Neural progenitor cell (in vitro differentiated cells): ENCODE data around the gene PCDH17. TPM values are rescaled to one million over a fixed set of nuclear protein-coding genes. Genes with fewer than 3 reads are reported as not detected.

Source experiments
- DNase-seq: peaks from one replicate; pipeline ENCODE4 v3.0.0-alpha.2; 2016; ENCODE audit warnings: low spot score
- H2AFZ ChIP-seq: fragments of 200-600 bp; sonication (generic); replicated peaks from 2 replicates; pipeline ENCODE4 v1.6.1; 2016; ENCODE audit warnings: antibody characterized with exemption
- H3F3A ChIP-seq: fragments of 200-600 bp; sonication (generic); 2 replicates; pipeline ENCODE4 v1.6.1; 2016; ENCODE audit warnings: antibody characterized with exemption, low read depth
- H3K27ac ChIP-seq: fragments of 200-600 bp; sonication (generic); 2 replicates; pipeline ENCODE4 v1.5.1; 2016; ENCODE audit warnings: mild to moderate bottlenecking
- H3K27me3 ChIP-seq: fragments of 200-600 bp; sonication (generic); 2 replicates; pipeline ENCODE4 v1.6.1; 2016; ENCODE audit warnings: mild to moderate bottlenecking, moderate library complexity
- H3K36me3 ChIP-seq: fragments of 200-600 bp; sonication (generic); 2 replicates; pipeline ENCODE4 v1.5.1; 2016
- H3K4me1 ChIP-seq: fragments of 200-600 bp; sonication (generic); 2 replicates; pipeline ENCODE4 v1.6.1; 2016; ENCODE audit warnings: mixed run types
- H3K4me2 ChIP-seq: fragments of 200-600 bp; sonication (generic); 2 replicates; pipeline ENCODE4 v1.6.1; 2016
- H3K4me3 ChIP-seq: fragments of 200-600 bp; sonication (generic); 2 replicates; pipeline ENCODE4 v1.5.1; 2016
- H3K79me2 ChIP-seq: fragments of 200-600 bp; sonication (generic); 2 replicates; pipeline ENCODE4 v1.6.1; 2016; ENCODE audit warnings: low read depth
- H3K9ac ChIP-seq: fragments of 200-600 bp; sonication (generic); 2 replicates; pipeline ENCODE4 v1.6.1; 2016
- H3K9me3 ChIP-seq: fragments of 200-600 bp; sonication (generic); 2 replicates; pipeline ENCODE4 v1.5.1; 2016; ENCODE audit warnings: low read depth
- H4K20me1 ChIP-seq: fragments of 200-600 bp; sonication (generic); 2 replicates; pipeline ENCODE4 v1.6.1; 2016; ENCODE audit warnings: low read depth
- H3K27ac Mint-ChIP-seq: 3 replicates; pipeline ENCODE4 v1.8.0; 2021; ENCODE audit warnings: mixed read lengths
- H3K27me3 Mint-ChIP-seq: 2 replicates; pipeline ENCODE4 v1.8.0; 2022; ENCODE audit warnings: low read depth, mild to moderate bottlenecking, inconsistent platforms, moderate library complexity, mixed read lengths; ENCODE audit not compliant: insufficient read depth
- H3K36me3 Mint-ChIP-seq: 3 replicates; pipeline ENCODE4 v1.8.0; 2021; ENCODE audit warnings: mixed read lengths
- H3K4me1 Mint-ChIP-seq: 3 replicates; pipeline ENCODE4 v1.8.0; 2021; ENCODE audit warnings: mixed read lengths
- H3K4me3 Mint-ChIP-seq: 3 replicates; pipeline ENCODE4 v1.8.0; 2021; ENCODE audit warnings: mild to moderate bottlenecking, moderate library complexity, mixed read lengths
- H3K9me3 Mint-ChIP-seq: 3 replicates; pipeline ENCODE4 v1.8.0; 2020; ENCODE audit warnings: mixed read lengths
- EZH2 ChIP-seq: fragments of 200-600 bp; sonication (generic); IDR thresholded peaks from 2 replicates; pipeline ENCODE4 v1.6.1; 2017; ENCODE audit warnings: antibody characterized with exemption, mild to moderate bottlenecking, moderate library complexity
- EZH2phosphoT487 ChIP-seq: fragments of 200-600 bp; sonication (generic); IDR thresholded peaks from 2 replicates; pipeline ENCODE4 v1.6.1; 2017; ENCODE audit warnings: antibody characterized with exemption
- total RNA-seq: library from RNA; depleted of rRNA; stranded (reverse); fragments of >200 nt; gene quantifications from 2 replicates; pipeline ENCODE4 v1.2.3, GENCODE V29; 2015; ENCODE audit warnings: low replicate concordance
- TF ChIP-seq, protein P1 (sequence below): fragments of 200-600 bp; sonication (generic); IDR thresholded peaks from 2 replicates; pipeline ENCODE4 v1.5.1; 2017; ENCODE audit warnings: antibody characterized with exemption, mild to moderate bottlenecking

Gene PCDH17
- total RNA-seq, 1 donor from 2014 or later, result 5.3 TPM

DNA sequence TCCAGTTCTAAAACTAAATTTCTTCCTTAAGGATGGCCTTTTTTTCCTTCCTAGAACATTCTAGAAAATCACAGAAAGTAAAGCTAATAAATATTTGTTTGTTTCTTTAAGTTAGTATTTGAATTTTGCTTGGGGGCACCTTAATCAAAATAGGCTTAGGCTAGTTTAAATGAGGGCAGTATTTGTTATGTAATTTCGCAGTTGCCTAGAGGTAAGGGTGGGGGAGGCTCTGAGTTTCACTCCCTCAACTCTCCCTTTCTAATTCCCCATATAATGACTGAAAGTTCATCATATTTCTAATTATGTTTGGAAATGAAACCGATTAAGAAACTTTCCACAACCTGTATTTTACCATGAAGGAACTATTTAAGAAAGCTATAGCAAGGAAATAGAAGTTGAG is 40.6 kb downstream of the PCDH17 start:
- Mint-ChIP-seq H3K36me3 (peaks cover 2% of the 10 kb centered on the region), H3K9me3 (no peaks in the 10 kb centered on the region), H3K27me3 (no peaks in the 10 kb centered on the region), H3K4me3 (no peak overlapping the region), H3K27ac (no peak overlapping the region), H3K4me1 (peaks cover 2% of the 10 kb centered on the region)
- Histone ChIP-seq H3K27me3 (no peaks in the 10 kb centered on the region), H3K79me2 (no peaks in the 10 kb centered on the region), H3K4me1 (peaks cover 13% of the 10 kb centered on the region), H3K4me3 (no peak overlapping the region), H3K9me3 (no peaks in the 10 kb centered on the region), H4K20me1 (no peaks in the 10 kb centered on the region), H3F3A (peaks cover 11% of the 10 kb centered on the region), H3K4me2 (peak overlapping the region; percentile 11), H3K9ac (no peak overlapping the region), H3K36me3 (no peaks in the 10 kb centered on the region), H2AFZ (no peak overlapping the region), H3K27ac (peak overlapping the region; percentile 80)
- no peak for DNase-seq
- TF ChIP-seq, protein P1, sequence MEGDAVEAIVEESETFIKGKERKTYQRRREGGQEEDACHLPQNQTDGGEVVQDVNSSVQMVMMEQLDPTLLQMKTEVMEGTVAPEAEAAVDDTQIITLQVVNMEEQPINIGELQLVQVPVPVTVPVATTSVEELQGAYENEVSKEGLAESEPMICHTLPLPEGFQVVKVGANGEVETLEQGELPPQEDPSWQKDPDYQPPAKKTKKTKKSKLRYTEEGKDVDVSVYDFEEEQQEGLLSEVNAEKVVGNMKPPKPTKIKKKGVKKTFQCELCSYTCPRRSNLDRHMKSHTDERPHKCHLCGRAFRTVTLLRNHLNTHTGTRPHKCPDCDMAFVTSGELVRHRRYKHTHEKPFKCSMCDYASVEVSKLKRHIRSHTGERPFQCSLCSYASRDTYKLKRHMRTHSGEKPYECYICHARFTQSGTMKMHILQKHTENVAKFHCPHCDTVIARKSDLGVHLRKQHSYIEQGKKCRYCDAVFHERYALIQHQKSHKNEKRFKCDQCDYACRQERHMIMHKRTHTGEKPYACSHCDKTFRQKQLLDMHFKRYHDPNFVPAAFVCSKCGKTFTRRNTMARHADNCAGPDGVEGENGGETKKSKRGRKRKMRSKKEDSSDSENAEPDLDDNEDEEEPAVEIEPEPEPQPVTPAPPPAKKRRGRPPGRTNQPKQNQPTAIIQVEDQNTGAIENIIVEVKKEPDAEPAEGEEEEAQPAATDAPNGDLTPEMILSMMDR, result no peak
- TF ChIP-seq EZH2, result no peak
- TF ChIP-seq EZH2phosphoT487, result no peak

DNA sequence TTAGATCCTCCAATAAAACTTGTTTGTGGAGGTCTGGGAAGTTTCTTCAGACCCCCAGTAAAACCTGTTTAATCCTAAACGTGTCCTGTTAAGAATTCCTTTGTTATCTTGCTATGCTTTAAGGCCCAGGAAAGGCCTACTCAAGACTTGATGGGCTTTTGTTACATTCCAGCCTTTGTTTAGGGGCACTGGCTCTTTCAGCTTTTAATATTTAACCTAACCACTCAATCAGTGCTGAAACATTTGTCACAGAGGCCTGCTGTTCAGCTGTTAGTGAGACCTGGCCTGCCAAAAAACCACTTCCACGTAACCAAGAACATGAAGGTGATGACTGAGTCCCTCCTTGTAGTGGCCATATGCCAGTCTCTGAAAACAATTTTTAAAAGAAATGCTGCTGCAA is 41.7 kb downstream of the PCDH17 start:
- H3K9ac ChIP-seq, result no peak overlapping the region
- Mint-ChIP-seq H3K9me3 (no peaks in the 10 kb centered on the region), H3K4me1 (peaks cover 2% of the 10 kb centered on the region), H3K27me3 (no peaks in the 10 kb centered on the region), H3K36me3 (peaks cover 2% of the 10 kb centered on the region), H3K27ac (no peak overlapping the region), H3K4me3 (no peak overlapping the region)
- H4K20me1 ChIP-seq, result no peaks in the 10 kb centered on the region
- H3K79me2 ChIP-seq, result no peaks in the 10 kb centered on the region
- no peak overlapping the region for H2AFZ ChIP-seq
- H3K4me1 ChIP-seq, result peaks cover 13% of the 10 kb centered on the region
- peaks cover 11% of the 10 kb centered on the region for H3F3A ChIP-seq
- H3K36me3 ChIP-seq, result no peaks in the 10 kb centered on the region
- H3K27ac ChIP-seq, result peak overlapping the region; percentile 80
- DNase-seq, result peak; percentile 71
- no peaks in the 10 kb centered on the region for H3K9me3 ChIP-seq
- H3K27me3 ChIP-seq, result no peaks in the 10 kb centered on the region
- peak overlapping the region; percentile 11 for H3K4me2 ChIP-seq
- H3K4me3 ChIP-seq, result no peak overlapping the region
- TF ChIP-seq, protein P1, result no peak
- TF ChIP-seq EZH2, result no peak
- no peak for TF ChIP-seq EZH2phosphoT487

DNA sequence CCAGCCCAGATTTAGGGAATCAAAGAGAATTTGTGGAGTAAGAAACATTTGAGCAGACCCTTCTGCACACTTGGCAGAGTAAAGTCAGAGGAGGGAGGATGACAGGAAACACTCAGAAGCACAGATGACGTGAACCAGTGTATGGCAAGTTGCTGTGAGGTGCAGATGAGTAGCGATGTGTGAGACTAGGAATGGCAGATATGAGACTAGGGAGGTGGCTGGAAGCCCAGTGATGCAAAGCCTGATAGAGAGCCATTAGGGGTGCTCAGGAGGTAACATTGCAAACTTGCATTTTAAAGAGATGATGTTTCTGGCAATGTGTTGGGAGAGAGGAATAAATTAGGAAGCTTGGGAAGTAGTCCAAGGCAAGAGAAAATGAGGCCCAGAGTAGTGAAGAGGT is 44.0 kb downstream of the PCDH17 start:
- H3K4me1 Mint-ChIP-seq, result peaks cover 2% of the 10 kb centered on the region
- no peak overlapping the region for H2AFZ ChIP-seq

More for the DNA sequence above, 44.0 kb downstream of the PCDH17 start:
- Histone ChIP-seq H3K9ac (no peak overlapping the region), H4K20me1 (no peaks in the 10 kb centered on the region), H3K4me2 (no peak overlapping the region), H3K4me3 (no peak overlapping the region), H3K36me3 (no peaks in the 10 kb centered on the region), H3K27ac (no peak overlapping the region), H3K27me3 (no peaks in the 10 kb centered on the region), H3K9me3 (no peaks in the 10 kb centered on the region), H3F3A (peaks cover 11% of the 10 kb centered on the region), H3K79me2 (no peaks in the 10 kb centered on the region), H3K4me1 (peaks cover 13% of the 10 kb centered on the region)
- Mint-ChIP-seq H3K36me3 (peaks cover 2% of the 10 kb centered on the region), H3K4me3 (no peak overlapping the region), H3K9me3 (no peaks in the 10 kb centered on the region), H3K27ac (no peak overlapping the region), H3K27me3 (no peaks in the 10 kb centered on the region)
- TF ChIP-seq, protein P1, result no peak
- TF ChIP-seq EZH2 (no peak), EZH2phosphoT487 (no peak)
- DNase-seq, result no peak
